DND-41 (cell line): ENCODE data around the gene CFAP410.

Source experiments
- EZH2 ChIP-seq: IDR thresholded peaks from 3 replicates; pipeline ENCODE4 v1.6.1; 2012; ENCODE audit warnings: borderline replicate concordance, low read depth, mild to moderate bottlenecking, moderate library complexity, low read length, inconsistent platforms; ENCODE audit not compliant: severe bottlenecking
- TF ChIP-seq, protein P1 (sequence below): IDR thresholded peaks from 2 replicates; pipeline ENCODE4 v1.5.1; 2012; ENCODE audit warnings: borderline replicate concordance, low read length, moderate library complexity, mild to moderate bottlenecking; ENCODE audit not compliant: poor library complexity, severe bottlenecking; ENCODE audit errors: extremely low read depth

- TF ChIP-seq, protein P1, sequence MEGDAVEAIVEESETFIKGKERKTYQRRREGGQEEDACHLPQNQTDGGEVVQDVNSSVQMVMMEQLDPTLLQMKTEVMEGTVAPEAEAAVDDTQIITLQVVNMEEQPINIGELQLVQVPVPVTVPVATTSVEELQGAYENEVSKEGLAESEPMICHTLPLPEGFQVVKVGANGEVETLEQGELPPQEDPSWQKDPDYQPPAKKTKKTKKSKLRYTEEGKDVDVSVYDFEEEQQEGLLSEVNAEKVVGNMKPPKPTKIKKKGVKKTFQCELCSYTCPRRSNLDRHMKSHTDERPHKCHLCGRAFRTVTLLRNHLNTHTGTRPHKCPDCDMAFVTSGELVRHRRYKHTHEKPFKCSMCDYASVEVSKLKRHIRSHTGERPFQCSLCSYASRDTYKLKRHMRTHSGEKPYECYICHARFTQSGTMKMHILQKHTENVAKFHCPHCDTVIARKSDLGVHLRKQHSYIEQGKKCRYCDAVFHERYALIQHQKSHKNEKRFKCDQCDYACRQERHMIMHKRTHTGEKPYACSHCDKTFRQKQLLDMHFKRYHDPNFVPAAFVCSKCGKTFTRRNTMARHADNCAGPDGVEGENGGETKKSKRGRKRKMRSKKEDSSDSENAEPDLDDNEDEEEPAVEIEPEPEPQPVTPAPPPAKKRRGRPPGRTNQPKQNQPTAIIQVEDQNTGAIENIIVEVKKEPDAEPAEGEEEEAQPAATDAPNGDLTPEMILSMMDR: no peak
- no peak for TF ChIP-seq EZH2
Measured at GRCh38 chr21:44312089-44312488, 27.1 kb downstream of the CFAP410 start.
